Endothelial cell of umbilical vein (primary cell): ENCODE data around the gene HAUS3. TPM values are rescaled to one million over a fixed set of nuclear protein-coding genes. Genes with fewer than 3 reads are reported as not detected.

Source experiments
- BruUV-seq: library from RNA; stranded (reverse); fragments of 400-500 nt; replicated peaks from 2 replicates; lab custom pipeline; 2021; lab: Mats Ljungman, UMichigan
- CTCF ChIA-PET: fragments of 300-600, 350-600 bp; sonication (Branson Sonifier 250); formaldehyde crosslinking; loops from one replicate; lab custom pipeline; 2021; ENCODE audit warnings: antibody characterized with exemption, inconsistent platforms; lab: Charles Lee
- POLR2A ChIA-PET: fragments of 300-600, 350-600 bp; sonication (Branson Sonifier 250); formaldehyde crosslinking; loops from one replicate; lab custom pipeline; 2021; ENCODE audit warnings: antibody characterized with exemption, inconsistent platforms; lab: Charles Lee
- DNase-seq: peaks from one replicate; pipeline ENCODE4 v3.0.0-alpha.2; 2011; ENCODE audit warnings: low read depth, low spot score
- FAIRE-seq: peaks from 2 replicates; lab custom pipeline; 2011; peaks lifted over from hg19 to GRCh38; lab: Jason Lieb, UNC
- H2AFZ ChIP-seq: 2 replicates; pipeline ENCODE4 v1.6.0; 2012; ENCODE audit warnings: low read depth, low read length, control low read depth, inconsistent platforms
- H3K27ac ChIP-seq: 2 replicates; pipeline ENCODE4 v1.5.1; 2011; ENCODE audit warnings: low read depth, mild to moderate bottlenecking, control low read depth, low read length, moderate library complexity; ENCODE audit not compliant: insufficient read depth
- H3K27me3 ChIP-seq, 2 experiments: 2 replicates each; pipeline versions ENCODE4 v1.6.0 to v1.6.1; 2011; ENCODE audit warnings: low read length in 2 of 2, mixed read lengths in 1 of 2; ENCODE audit not compliant: control insufficient read depth in 2 of 2, insufficient read depth in 2 of 2
- H3K36me3 ChIP-seq, 2 experiments: 2 replicates in 1 of 2; 3 replicates in 1 of 2; pipeline ENCODE4 v1.5.1; 2011; ENCODE audit warnings: low read length in 2 of 2, mild to moderate bottlenecking in 1 of 2, moderate library complexity in 1 of 2; ENCODE audit not compliant: control insufficient read depth in 2 of 2, insufficient read depth in 2 of 2; ENCODE audit errors: extremely low read depth in 1 of 2
- H3K4me1 ChIP-seq: 3 replicates; pipeline ENCODE4 v1.5.1; 2011; ENCODE audit warnings: mild to moderate bottlenecking, low read length; ENCODE audit not compliant: control insufficient read depth, insufficient read depth; ENCODE audit errors: extremely low read depth
- H3K4me2 ChIP-seq: 2 replicates; pipeline ENCODE4 v1.6.1; 2011; ENCODE audit warnings: low read length, control low read depth, mixed read lengths; ENCODE audit not compliant: insufficient read depth
- H3K4me3 ChIP-seq, 3 experiments: fragments of 200-600 bp in 1 of 3; sonication (generic), shearing (Covaris generic) in 1 of 3; replicated peaks in 1 of 3; 2 replicates each; pipeline ENCODE4 v1.5.1; 2011 to 2016; ENCODE audit warnings: control low read depth in 3 of 3, low read length in 3 of 3, mild to moderate bottlenecking in 2 of 3, inconsistent platforms in 1 of 3, low read depth in 1 of 3, moderate library complexity in 1 of 3; ENCODE audit not compliant: insufficient read depth in 1 of 3
- H3K79me2 ChIP-seq: 2 replicates; pipeline ENCODE4 v1.6.0; 2012; ENCODE audit warnings: low read length, inconsistent platforms; ENCODE audit not compliant: control insufficient read depth, insufficient read depth
- H3K9ac ChIP-seq: replicated peaks from 2 replicates; pipeline ENCODE3; 2011; ENCODE audit warnings: low read length, control low read depth; ENCODE audit not compliant: insufficient read depth; ENCODE audit errors: extremely low read depth
- H3K9me1 ChIP-seq: replicated peaks from 3 replicates; pipeline ENCODE4 v1.6.0; 2011; ENCODE audit warnings: mild to moderate bottlenecking, low read length; ENCODE audit not compliant: control insufficient read depth, insufficient read depth; ENCODE audit errors: extremely low read depth
- H3K9me3 ChIP-seq: replicated peaks from 2 replicates; pipeline ENCODE4 v1.5.1; 2012; ENCODE audit warnings: low read length, inconsistent platforms; ENCODE audit not compliant: control insufficient read depth, insufficient read depth
- H4K20me1 ChIP-seq: replicated peaks from 2 replicates; pipeline ENCODE3; 2011; ENCODE audit warnings: mild to moderate bottlenecking, low read length; ENCODE audit not compliant: control insufficient read depth, insufficient read depth; ENCODE audit errors: extremely low read depth
- CTCF ChIP-seq, 2 donors: IDR thresholded peaks; 1 replicate in 1 of 2; 2 replicates in 1 of 2; pipeline ENCODE4 v1.5.1; 2011; ENCODE audit warnings: low read length in 2 of 2, mild to moderate bottlenecking in 2 of 2, moderate library complexity in 2 of 2, control low read depth in 1 of 2, inconsistent platforms in 1 of 2, low read depth in 1 of 2; ENCODE audit not compliant: insufficient read depth in 1 of 2; ENCODE audit errors: extremely low read depth in 1 of 2
- EZH2 ChIP-seq: IDR thresholded peaks from 2 replicates; pipeline ENCODE4 v1.6.1; 2012; ENCODE audit warnings: borderline replicate concordance, low read depth, mild to moderate bottlenecking, moderate library complexity, low read length, inconsistent platforms; ENCODE audit not compliant: severe bottlenecking
- FOS ChIP-seq: IDR thresholded peaks from 2 replicates; pipeline ENCODE4 v1.6.1; 2011; ENCODE audit warnings: mild to moderate bottlenecking, low read length, moderate library complexity, borderline replicate concordance; ENCODE audit not compliant: insufficient read depth
- GATA2 ChIP-seq: IDR thresholded peaks from 2 replicates; pipeline ENCODE4 v1.7.0; 2011; ENCODE audit warnings: low read depth, mild to moderate bottlenecking, moderate library complexity, mixed read lengths, low read length; ENCODE audit not compliant: insufficient read length, insufficient read depth
- JUN ChIP-seq: IDR thresholded peaks from 2 replicates; pipeline ENCODE4 v1.6.1; 2011; ENCODE audit warnings: borderline replicate concordance, low read depth; ENCODE audit not compliant: insufficient read length, insufficient read depth
- MAX ChIP-seq: IDR thresholded peaks from 2 replicates; pipeline ENCODE4 v1.6.1; 2011; ENCODE audit not compliant: insufficient read depth, insufficient read length
- MYC ChIP-seq: IDR thresholded peaks from one replicate; pipeline ENCODE4 v1.6.1; 2011; ENCODE audit warnings: mild to moderate bottlenecking, low read depth, low read length
- POLR2A ChIP-seq: IDR thresholded peaks from 2 replicates; pipeline ENCODE4 v1.6.1; 2012; ENCODE audit warnings: low read depth, mild to moderate bottlenecking, control low read depth, low read length
- POLR2AphosphoS5 ChIP-seq: IDR thresholded peaks from 2 replicates; pipeline ENCODE4 v1.6.1; 2012; ENCODE audit warnings: low read depth, mild to moderate bottlenecking, control low read depth, low read length, moderate library complexity; ENCODE audit not compliant: insufficient read depth
- dilution Hi-C: fragments of 300-500 bp; cut with MboI; formaldehyde crosslinking; loops from one replicate; pipeline ENCODE4 v1.15.0; 2019; ENCODE audit warnings: low sequenced_read_pairs; ENCODE audit not compliant: extremely low pct_ligation_motif_present
- intact Hi-C: fragments of 100-400 bp; cut with micrococcal nuclease; formaldehyde crosslinking; loops from one replicate; pipeline ENCODE4 v1.10.0; 2022
- polyA plus RNA-seq, 4 experiments: library from polyadenylated mRNA; depleted of rRNA in 3 of 4; stranded (reverse) in 3 of 4; unstranded in 1 of 4; fragments of >200 nt; gene quantifications; 2 replicates each; pipeline versions ENCODE4 v1.2.1 to v1.2.3, GENCODE V29; 2011 to 2012; ENCODE audit warnings: missing spikeins in 1 of 4
- total RNA-seq: library from RNA; stranded (reverse); gene quantifications from 2 replicates; pipeline ENCODE4 v1.2.3, GENCODE V29; 2021

Gene HAUS3
- total and polyA plus RNA-seq, 2 donors (not counting 3 experiments of a cell fraction or from before 2014, with no cell fraction given) = 4.4 to 15.9 TPM

DNA sequence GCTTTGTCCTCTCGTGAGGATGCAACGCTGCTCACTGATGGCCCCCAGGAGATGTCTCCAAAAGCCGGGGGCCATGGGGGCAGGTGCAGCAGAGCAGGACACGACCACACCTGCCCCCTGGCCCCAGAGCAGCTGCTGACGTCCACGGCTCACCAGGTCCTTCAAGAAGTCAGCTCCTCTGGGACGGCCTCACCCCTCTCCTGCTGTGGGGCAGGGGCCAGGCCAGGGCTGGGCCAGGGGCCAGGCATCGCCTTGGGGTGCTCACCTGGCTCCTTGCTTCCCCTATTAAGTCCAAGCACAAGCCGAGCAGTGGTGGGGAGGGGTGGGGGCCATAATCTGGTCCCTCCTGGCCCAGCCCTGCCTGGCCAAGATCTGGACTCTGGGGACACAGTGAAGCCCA is 48.6 kb upstream of the HAUS3 start:
- Histone ChIP-seq H3K4me3 (no peak overlapping the region), H3K4me2 (no peak overlapping the region), H3K4me1 (peaks cover 5% of the 10 kb centered on the region), H3K9me1 (no peaks in the 10 kb centered on the region), H3K36me3 (no peaks in the 10 kb centered on the region), H3K27ac (no peak overlapping the region), H4K20me1 (no peaks in the 10 kb centered on the region), H3K79me2 (no peaks in the 10 kb centered on the region), H2AFZ (no peak overlapping the region), H3K27me3 (no peaks in the 10 kb centered on the region), H3K9ac (no peak overlapping the region), H3K9me3 (no peaks in the 10 kb centered on the region)
- FAIRE-seq (no peak), DNase-seq (no peak)
- POLR2A ChIA-PET = no interaction called here
- intact Hi-C loops (no loop called here), dilution Hi-C loops (no loop called here)
- no peak for TF ChIP-seq JUN
- TF ChIP-seq EZH2 = no peak
- TF ChIP-seq MAX = no peak
- no peak for TF ChIP-seq FOS
- TF ChIP-seq POLR2A = no peak
- TF ChIP-seq POLR2AphosphoS5 = no peak
- TF ChIP-seq CTCF (IDR thresholded peaks at IDR 0.05; ENCODE audit: extremely low read depth in 1 of 2, insufficient read depth in 1 of 2, low read depth in 1 of 2, low read length in 2 of 2) = no peak
- TF ChIP-seq GATA2 = no peak
- no peak for TF ChIP-seq MYC
- CTCF ChIA-PET = interaction anchor here (0.8 kb wide), 1 partner anchor 48 kb away, joined by 3 read pairs; no protein-coding TSS in a partner anchor
- no TSS peak for BruUV-seq
